GM19467 (cell line): ENCODE data around the gene FAM53B.
"Not testable (repeated sequence)": the region's sequence is repeated elsewhere in the genome, so short reads cannot be mapped to it uniquely, and the experiment has no call there.

Experiments
- ATAC-seq: cut with Tn5 transposase; IDR thresholded peaks from one replicate; pipeline ENCODE4 v1.9.1; 2021; ENCODE audit warnings: mild to moderate bottlenecking, moderate library complexity; ENCODE audit not compliant: unreplicated experiment

Gene FAM53B

GRCh38 chr10:124600051-124600880, 143.9 kb downstream of the FAM53B start:
- ATAC-seq, result no peak

GRCh38 chr10:124599588-124600050, 144.6 kb downstream of the FAM53B start:
- no peak for ATAC-seq

GRCh38 chr10:124598773-124599587, 145.2 kb downstream of the FAM53B start:
- no peak for ATAC-seq

- ATAC-seq, result no peak
Measured at GRCh38 chr10:124598196-124598595, 146.0 kb downstream of the FAM53B start.

- no peak for ATAC-seq
Measured at GRCh38 chr10:124597846-124598165, 146.4 kb downstream of the FAM53B start.

GRCh38 chr10:124596962-124597845, 147.0 kb downstream of the FAM53B start:
- ATAC-seq, result no peak

GRCh38 chr10:124596116-124596785, 147.9 kb downstream of the FAM53B start:
- no peak for ATAC-seq

GRCh38 chr10:124595143-124595883, 148.9 kb downstream of the FAM53B start:
- no peak for ATAC-seq

- ATAC-seq, result no peak
Measured at GRCh38 chr10:124594240-124594639, 149.9 kb downstream of the FAM53B start.

GRCh38 chr10:124593431-124593985, 150.7 kb downstream of the FAM53B start:
- no peak for ATAC-seq

- ATAC-seq, result no peak
Measured at GRCh38 chr10:124592736-124593430, 151.3 kb downstream of the FAM53B start.

GRCh38 chr10:124592101-124592500, 152.1 kb downstream of the FAM53B start:
- ATAC-seq, result no peak

GRCh38 chr10:124591123-124591495, 153.1 kb downstream of the FAM53B start:
- no peak for ATAC-seq

GRCh38 chr10:124590216-124591122, 153.7 kb downstream of the FAM53B start:
- no peak for ATAC-seq

GRCh38 chr10:124589491-124590041, 154.6 kb downstream of the FAM53B start:
- ATAC-seq, result no peak

GRCh38 chr10:124588736-124589490, 155.3 kb downstream of the FAM53B start:
- ATAC-seq, result no peak

- not testable (repeated sequence) for ATAC-seq
Measured at GRCh38 chr10:124588341-124588735, 155.8 kb downstream of the FAM53B start.
